ENCODE measurements around the gene CFAP20DC.

DNA sequence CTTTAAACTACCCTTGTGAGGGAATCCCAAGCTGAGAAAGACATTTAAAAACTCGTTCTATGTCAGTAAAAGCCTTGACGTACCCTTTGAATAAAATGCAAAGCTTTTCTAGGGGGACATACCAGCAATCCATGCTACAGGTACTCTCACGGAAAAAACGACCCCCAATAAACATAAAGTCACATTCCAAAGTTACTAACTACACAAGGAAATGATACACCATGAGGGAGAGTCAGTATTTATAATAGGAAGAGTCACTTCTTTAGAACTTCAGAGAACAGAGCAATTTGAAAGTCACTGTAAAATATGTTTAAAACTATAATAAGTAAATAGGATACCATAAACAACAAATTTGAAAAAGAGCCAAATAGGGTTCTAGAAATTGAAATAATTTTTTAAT lies 63.2 kb downstream of the CFAP20DC start:
- TF ChIP-seq, protein P1, sequence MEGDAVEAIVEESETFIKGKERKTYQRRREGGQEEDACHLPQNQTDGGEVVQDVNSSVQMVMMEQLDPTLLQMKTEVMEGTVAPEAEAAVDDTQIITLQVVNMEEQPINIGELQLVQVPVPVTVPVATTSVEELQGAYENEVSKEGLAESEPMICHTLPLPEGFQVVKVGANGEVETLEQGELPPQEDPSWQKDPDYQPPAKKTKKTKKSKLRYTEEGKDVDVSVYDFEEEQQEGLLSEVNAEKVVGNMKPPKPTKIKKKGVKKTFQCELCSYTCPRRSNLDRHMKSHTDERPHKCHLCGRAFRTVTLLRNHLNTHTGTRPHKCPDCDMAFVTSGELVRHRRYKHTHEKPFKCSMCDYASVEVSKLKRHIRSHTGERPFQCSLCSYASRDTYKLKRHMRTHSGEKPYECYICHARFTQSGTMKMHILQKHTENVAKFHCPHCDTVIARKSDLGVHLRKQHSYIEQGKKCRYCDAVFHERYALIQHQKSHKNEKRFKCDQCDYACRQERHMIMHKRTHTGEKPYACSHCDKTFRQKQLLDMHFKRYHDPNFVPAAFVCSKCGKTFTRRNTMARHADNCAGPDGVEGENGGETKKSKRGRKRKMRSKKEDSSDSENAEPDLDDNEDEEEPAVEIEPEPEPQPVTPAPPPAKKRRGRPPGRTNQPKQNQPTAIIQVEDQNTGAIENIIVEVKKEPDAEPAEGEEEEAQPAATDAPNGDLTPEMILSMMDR (IDR thresholded peaks at IDR 0.05; ENCODE audit: low read depth, low read length, poor library complexity, severe bottlenecking), result no peak
- TF ChIP-seq EZH2phosphoT487 (IDR thresholded peaks at IDR 0.05; ENCODE audit: borderline replicate concordance, low read length), result no peak
